ENCODE data around the gene SRSF8.

DNA sequence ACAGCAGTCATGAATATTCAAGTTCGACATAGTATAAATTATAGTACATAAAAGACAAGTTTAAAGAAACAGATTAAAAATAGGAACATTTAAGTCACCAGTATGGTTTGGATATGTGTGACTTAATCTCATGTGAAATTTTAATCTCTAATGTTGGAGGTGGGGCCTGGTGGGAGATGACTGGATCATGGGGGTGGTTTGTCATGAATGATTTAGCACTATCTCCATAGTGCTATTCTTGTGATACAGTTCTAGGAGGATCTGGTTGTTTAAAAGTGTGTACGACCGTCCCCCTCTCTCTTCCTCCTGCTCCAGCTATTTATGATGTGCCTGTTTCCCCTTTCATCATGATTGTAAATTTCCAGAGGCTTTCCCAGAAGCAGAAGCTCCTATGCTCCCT is 38.4 kb upstream of the SRSF8 start:
- TF ChIP-seq EZH2 (IDR thresholded peaks at IDR 0.05; ENCODE audit: borderline replicate concordance, insufficient read depth, low read depth, low read length, poor library complexity, severe bottlenecking) (no peak), CTCF (IDR thresholded peaks at IDR 0.05) (no peak)

All from B cell (primary cell).